ENCODE measurements around the gene ERP27. TPM values are rescaled to one million over a fixed set of nuclear protein-coding genes. Genes with fewer than 3 reads are reported as not detected.

ERP27 gene
- total RNA-seq, 1 experiment from 2014 or later, result not detected

- TF ChIP-seq FOXK1 (CRISPR knock-in tag; IDR thresholded peaks at IDR 0.05) (no peak), FOXJ3 (CRISPR knock-in tag; IDR thresholded peaks at IDR 0.05; ENCODE audit: borderline replicate concordance) (no peak), ZBTB21 (CRISPR knock-in tag; IDR thresholded peaks at IDR 0.05; ENCODE audit: borderline replicate concordance) (no peak)
Measured at GRCh38 chr12:14948672-14949071, 10.3 kb upstream of the ERP27 start (continued).

DNA sequence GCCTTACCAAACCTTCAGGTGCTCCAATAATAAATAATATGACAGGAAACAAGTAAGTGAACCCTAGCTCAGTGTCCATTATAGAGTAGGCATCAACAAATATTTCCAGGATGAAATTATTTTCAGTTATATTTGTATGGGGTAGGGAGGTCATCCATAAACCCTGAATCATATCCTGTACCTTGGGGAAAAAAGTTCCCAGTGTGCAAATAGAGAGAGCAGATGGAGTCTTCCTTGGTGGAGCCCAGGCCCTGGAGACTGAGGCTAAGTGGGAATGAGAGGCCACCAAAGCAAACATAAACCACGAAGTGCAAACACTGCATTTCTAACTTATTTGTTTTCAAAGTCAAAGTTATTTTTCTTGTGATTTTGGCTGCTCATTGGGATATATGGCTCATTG is 8.5 kb upstream of the ERP27 start:
- DNase-seq (ENCODE audit: low spot score) (no peak), ATAC-seq (no peak)
- H3K4me3 Mint-ChIP-seq, result no peak overlapping the region
- H3K27me3 Mint-ChIP-seq (ENCODE audit: low read depth), result no peaks in the 10 kb centered on the region
- CTCF ChIA-PET, result interaction anchor here (1.7 kb wide), 1 partner anchor 11 kb away, joined by 6 read pairs; no protein-coding TSS in a partner anchor
- H3K4me1 Mint-ChIP-seq, result peaks cover 7% of the 10 kb centered on the region
- POLR2A ChIA-PET, result no interaction called here
- H3K36me3 Mint-ChIP-seq, result no peaks in the 10 kb centered on the region
- H3K9me3 Mint-ChIP-seq, result no peaks in the 10 kb centered on the region
- H3K27ac Mint-ChIP-seq, result no peak overlapping the region
- no peak for TF ChIP-seq NFYB (CRISPR knock-in tag; conservative IDR thresholded peaks at IDR 0.05; ENCODE audit: low read depth)
- no peak for TF ChIP-seq TCF7 (CRISPR knock-in tag; IDR thresholded peaks at IDR 0.05; ENCODE audit: low read depth)
- TF ChIP-seq ZNF416 (CRISPR knock-in tag; IDR thresholded peaks at IDR 0.05), result no peak
- TF ChIP-seq, protein P1, sequence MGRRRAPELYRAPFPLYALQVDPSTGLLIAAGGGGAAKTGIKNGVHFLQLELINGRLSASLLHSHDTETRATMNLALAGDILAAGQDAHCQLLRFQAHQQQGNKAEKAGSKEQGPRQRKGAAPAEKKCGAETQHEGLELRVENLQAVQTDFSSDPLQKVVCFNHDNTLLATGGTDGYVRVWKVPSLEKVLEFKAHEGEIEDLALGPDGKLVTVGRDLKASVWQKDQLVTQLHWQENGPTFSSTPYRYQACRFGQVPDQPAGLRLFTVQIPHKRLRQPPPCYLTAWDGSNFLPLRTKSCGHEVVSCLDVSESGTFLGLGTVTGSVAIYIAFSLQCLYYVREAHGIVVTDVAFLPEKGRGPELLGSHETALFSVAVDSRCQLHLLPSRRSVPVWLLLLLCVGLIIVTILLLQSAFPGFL (CRISPR knock-in tag; IDR thresholded peaks at IDR 0.05; ENCODE audit: borderline replicate concordance), result no peak
- no peak for TF ChIP-seq ARID4B (CRISPR knock-in tag; IDR thresholded peaks at IDR 0.05; ENCODE audit: borderline replicate concordance)
- TF ChIP-seq E2F5 (CRISPR knock-in tag; IDR thresholded peaks at IDR 0.05), result no peak
- TF ChIP-seq, protein P2, sequence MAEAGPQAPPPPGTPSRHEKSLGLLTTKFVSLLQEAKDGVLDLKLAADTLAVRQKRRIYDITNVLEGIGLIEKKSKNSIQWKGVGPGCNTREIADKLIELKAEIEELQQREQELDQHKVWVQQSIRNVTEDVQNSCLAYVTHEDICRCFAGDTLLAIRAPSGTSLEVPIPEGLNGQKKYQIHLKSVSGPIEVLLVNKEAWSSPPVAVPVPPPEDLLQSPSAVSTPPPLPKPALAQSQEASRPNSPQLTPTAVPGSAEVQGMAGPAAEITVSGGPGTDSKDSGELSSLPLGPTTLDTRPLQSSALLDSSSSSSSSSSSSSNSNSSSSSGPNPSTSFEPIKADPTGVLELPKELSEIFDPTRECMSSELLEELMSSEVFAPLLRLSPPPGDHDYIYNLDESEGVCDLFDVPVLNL (CRISPR knock-in tag; IDR thresholded peaks at IDR 0.05; ENCODE audit: borderline replicate concordance, low read depth), result no peak
- TF ChIP-seq GTF2I (CRISPR knock-in tag; conservative IDR thresholded peaks at IDR 0.05), result no peak
- no peak for TF ChIP-seq USF2 (CRISPR knock-in tag; IDR thresholded peaks at IDR 0.05)
- no peak for TF ChIP-seq SP1 (CRISPR knock-in tag; conservative IDR thresholded peaks at IDR 0.05)
- no peak for TF ChIP-seq STAT6 (CRISPR knock-in tag; conservative IDR thresholded peaks at IDR 0.05; ENCODE audit: low read depth)
- TF ChIP-seq AR (CRISPR knock-in tag; IDR thresholded peaks at IDR 0.05), result no peak
- TF ChIP-seq ZBTB21 (CRISPR knock-in tag; IDR thresholded peaks at IDR 0.05; ENCODE audit: borderline replicate concordance), result no peak
- TF ChIP-seq FOXK1 (CRISPR knock-in tag; IDR thresholded peaks at IDR 0.05), result no peak
- TF ChIP-seq ZNF263 (CRISPR knock-in tag; IDR thresholded peaks at IDR 0.05; ENCODE audit: low read depth), result no peak
- TF ChIP-seq, protein P3, sequence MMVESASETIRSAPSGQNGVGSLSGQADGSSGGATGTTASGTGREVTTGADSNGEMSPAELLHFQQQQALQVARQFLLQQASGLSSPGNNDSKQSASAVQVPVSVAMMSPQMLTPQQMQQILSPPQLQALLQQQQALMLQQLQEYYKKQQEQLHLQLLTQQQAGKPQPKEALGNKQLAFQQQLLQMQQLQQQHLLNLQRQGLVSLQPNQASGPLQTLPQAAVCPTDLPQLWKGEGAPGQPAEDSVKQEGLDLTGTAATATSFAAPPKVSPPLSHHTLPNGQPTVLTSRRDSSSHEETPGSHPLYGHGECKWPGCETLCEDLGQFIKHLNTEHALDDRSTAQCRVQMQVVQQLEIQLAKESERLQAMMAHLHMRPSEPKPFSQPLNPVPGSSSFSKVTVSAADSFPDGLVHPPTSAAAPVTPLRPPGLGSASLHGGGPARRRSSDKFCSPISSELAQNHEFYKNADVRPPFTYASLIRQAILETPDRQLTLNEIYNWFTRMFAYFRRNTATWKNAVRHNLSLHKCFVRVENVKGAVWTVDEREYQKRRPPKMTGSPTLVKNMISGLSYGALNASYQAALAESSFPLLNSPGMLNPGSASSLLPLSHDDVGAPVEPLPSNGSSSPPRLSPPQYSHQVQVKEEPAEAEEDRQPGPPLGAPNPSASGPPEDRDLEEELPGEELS (CRISPR knock-in tag; IDR thresholded peaks at IDR 0.05), result no peak

All from WTC11 (cell line).